ENCODE measurements around the gene BCAR3.
"Not testable (repeated sequence)": the region's sequence is repeated elsewhere in the genome, so short reads cannot be mapped to it uniquely, and the experiment has no call there.

The BCAR3 gene

DNA sequence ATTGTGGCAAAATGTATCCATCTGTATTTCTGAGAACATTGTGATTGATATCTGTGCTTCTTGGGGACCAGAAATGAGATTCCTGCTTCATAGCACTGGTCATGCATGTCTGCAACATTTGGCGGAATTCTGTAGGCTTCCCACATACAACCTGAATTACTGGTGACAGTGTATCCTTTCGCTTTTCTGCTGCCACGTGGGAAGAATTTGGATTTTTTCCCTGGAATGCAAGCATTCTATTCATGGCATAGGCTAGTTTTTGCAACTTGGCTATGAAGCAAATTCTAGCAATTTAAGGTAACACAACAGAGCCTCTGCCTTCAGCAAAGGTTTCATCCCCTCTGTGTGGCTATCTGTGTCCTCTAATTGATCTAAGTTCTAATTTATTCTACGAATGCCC, 85.9 kb downstream of the BCAR3 start:
- no peaks in the 10 kb centered on the region for H3K9me3 ChIP-seq (ENCODE audit: control insufficient read depth, low read length)
- peaks cover 49% of the 10 kb centered on the region for H3K36me3 ChIP-seq (ENCODE audit: control insufficient read depth, insufficient read depth, low read length)
- 91 to 94% methylated on average over 3 to 4 of the region's 4 CpGs for WGBS, 2 experiments (ENCODE audit: insufficient coverage in 2 of 2)
- no peak overlapping the region for H3K4me3 ChIP-seq (ENCODE audit: extremely low read depth, insufficient read depth, low read length, poor library complexity, severe bottlenecking)
- peaks cover 60% of the 10 kb centered on the region for H3K4me1 ChIP-seq (ENCODE audit: control insufficient read depth, insufficient read depth, low read length, poor library complexity, severe bottlenecking)
- no peak overlapping the region for H3K27ac ChIP-seq (ENCODE audit: low read depth, low read length, severe bottlenecking)

DNA sequence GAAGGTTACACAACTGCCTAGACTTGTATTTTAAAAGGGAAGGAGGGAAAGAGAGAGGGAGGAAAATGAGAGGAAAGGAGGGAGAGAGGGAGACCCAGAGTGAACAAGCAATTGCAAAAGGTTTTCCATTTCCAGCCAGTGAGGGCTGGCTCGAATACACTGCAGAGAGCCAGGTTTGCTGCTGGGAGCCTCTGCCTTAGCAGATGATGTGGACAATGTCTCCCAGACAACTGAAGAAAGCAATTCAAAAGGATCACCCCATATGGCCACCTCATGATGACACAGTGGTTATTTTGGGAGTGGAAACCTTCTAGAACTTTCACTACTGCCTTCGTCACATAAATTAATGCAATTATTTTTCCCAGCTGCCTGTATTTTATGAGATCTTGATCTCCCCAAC, 86.4 kb downstream of the BCAR3 start:
- peaks cover 55% of the 10 kb centered on the region for H3K4me1 ChIP-seq (ENCODE audit: control insufficient read depth, insufficient read depth, low read length, poor library complexity, severe bottlenecking)
- H3K4me3 ChIP-seq (ENCODE audit: extremely low read depth, insufficient read depth, low read length, poor library complexity, severe bottlenecking) = no peak overlapping the region
- 88 to 95% methylated on average over 1 to 2 of the region's 2 CpGs for WGBS, 2 experiments (ENCODE audit: insufficient coverage in 2 of 2)
- no peaks in the 10 kb centered on the region for H3K9me3 ChIP-seq (ENCODE audit: control insufficient read depth, low read length)
- peak overlapping the region; percentile 45 for H3K27ac ChIP-seq (ENCODE audit: low read depth, low read length, severe bottlenecking)
- peaks cover 50% of the 10 kb centered on the region for H3K36me3 ChIP-seq (ENCODE audit: control insufficient read depth, insufficient read depth, low read length)

- H3K4me3 ChIP-seq (ENCODE audit: extremely low read depth, insufficient read depth, low read length, poor library complexity, severe bottlenecking) = no peak overlapping the region
Observed at GRCh38 chr1:93594603-93594880, 87.1 kb downstream of the BCAR3 start.

DNA sequence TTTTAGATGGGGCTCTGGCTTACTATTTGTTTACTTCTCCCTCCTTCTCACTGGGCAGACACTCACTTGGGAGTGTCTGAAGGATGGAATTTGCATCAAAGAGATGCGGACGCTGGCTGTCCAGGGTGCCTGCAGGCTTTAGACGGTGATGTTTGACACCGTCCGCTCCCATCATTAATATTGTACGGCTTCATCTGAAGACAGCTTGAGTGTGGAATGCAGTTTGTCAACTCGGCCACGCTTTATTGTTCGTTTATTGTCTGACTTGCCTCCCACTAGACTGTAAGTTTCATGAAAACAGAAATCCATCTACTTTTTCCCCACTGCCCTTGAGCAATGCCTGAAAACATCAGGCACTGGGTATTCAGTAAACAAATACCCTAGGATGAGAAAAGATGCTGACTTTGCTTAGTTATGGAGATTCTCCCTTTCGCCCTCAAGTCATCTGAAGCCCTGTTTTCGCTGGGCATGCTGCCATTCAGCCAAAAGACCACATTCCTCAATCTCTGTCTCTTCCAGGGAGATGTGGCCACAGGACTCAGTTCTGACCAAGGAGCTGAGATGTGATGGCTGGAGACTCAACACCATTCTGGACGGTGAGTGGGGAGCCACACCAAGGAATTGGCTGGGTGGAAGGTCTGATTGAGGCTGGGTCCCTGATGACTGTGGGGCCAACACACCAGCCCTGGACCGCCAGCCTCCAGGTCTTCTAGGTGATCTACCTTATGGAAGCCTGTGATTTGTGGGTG, 87.6 kb downstream of the BCAR3 start:
- H3K4me1 ChIP-seq (ENCODE audit: control insufficient read depth, insufficient read depth, low read length, poor library complexity, severe bottlenecking) = peaks cover 44% of the 10 kb centered on the region
- H3K4me3 ChIP-seq (ENCODE audit: extremely low read depth, insufficient read depth, low read length, poor library complexity, severe bottlenecking) = no peak overlapping the region
- no peak overlapping the region for H3K27ac ChIP-seq (ENCODE audit: low read depth, low read length, severe bottlenecking)
- H3K36me3 ChIP-seq (ENCODE audit: control insufficient read depth, insufficient read depth, low read length) = peaks cover 59% of the 10 kb centered on the region
- WGBS, 2 experiments (ENCODE audit: insufficient coverage in 2 of 2) = 90% methylated on average over 11 of the region's 13 CpGs
- H3K9me3 ChIP-seq (ENCODE audit: control insufficient read depth, low read length) = no peaks in the 10 kb centered on the region

More at GRCh38 chr1:93594603-93594880, 87.1 kb downstream of the BCAR3 start:
- Histone ChIP-seq H3K4me1 (ENCODE audit: control insufficient read depth, insufficient read depth, low read length, poor library complexity, severe bottlenecking) (peaks cover 48% of the 10 kb centered on the region), H3K27ac (ENCODE audit: low read depth, low read length, severe bottlenecking) (peak overlapping the region; percentile 45), H3K9me3 (ENCODE audit: control insufficient read depth, low read length) (no peaks in the 10 kb centered on the region), H3K36me3 (ENCODE audit: control insufficient read depth, insufficient read depth, low read length) (peaks cover 54% of the 10 kb centered on the region)
- 100% methylated on average over 1 of the region's 1 CpG; no CpG with 5 or more reads in 1 of the 2 experiments for WGBS, 2 experiments (ENCODE audit: insufficient coverage in 2 of 2)

DNA sequence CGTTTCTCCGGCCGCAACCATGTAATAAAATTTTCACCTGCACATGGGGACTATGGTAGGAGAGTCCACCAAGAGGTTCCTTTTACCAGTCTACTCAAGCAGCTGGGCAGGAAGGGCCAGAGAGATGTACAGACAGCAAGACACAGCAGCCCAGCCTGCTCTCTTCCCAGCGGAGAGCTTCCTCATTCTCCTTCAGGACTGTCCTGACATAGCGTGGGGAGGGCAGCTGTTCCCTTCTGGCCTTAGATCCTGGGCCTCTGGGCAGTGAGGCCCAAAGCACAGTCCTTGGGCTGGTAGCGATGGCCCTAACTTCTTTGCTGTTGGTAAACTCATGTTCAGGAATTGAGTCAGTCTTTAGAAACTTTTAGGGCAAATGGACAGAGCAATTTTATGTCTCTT, 89.1 kb downstream of the BCAR3 start:
- Histone ChIP-seq H3K4me3 (ENCODE audit: extremely low read depth, insufficient read depth, low read length, poor library complexity, severe bottlenecking) (no peak overlapping the region), H3K27ac (ENCODE audit: low read depth, low read length, severe bottlenecking) (no peak overlapping the region), H3K4me1 (ENCODE audit: control insufficient read depth, insufficient read depth, low read length, poor library complexity, severe bottlenecking) (peaks cover 46% of the 10 kb centered on the region), H3K36me3 (ENCODE audit: control insufficient read depth, insufficient read depth, low read length) (peaks cover 61% of the 10 kb centered on the region), H3K9me3 (ENCODE audit: control insufficient read depth, low read length) (no peaks in the 10 kb centered on the region)
- 94 to 100% methylated on average over 1 to 2 of the region's 6 CpGs for WGBS, 2 experiments (ENCODE audit: insufficient coverage in 2 of 2)

DNA sequence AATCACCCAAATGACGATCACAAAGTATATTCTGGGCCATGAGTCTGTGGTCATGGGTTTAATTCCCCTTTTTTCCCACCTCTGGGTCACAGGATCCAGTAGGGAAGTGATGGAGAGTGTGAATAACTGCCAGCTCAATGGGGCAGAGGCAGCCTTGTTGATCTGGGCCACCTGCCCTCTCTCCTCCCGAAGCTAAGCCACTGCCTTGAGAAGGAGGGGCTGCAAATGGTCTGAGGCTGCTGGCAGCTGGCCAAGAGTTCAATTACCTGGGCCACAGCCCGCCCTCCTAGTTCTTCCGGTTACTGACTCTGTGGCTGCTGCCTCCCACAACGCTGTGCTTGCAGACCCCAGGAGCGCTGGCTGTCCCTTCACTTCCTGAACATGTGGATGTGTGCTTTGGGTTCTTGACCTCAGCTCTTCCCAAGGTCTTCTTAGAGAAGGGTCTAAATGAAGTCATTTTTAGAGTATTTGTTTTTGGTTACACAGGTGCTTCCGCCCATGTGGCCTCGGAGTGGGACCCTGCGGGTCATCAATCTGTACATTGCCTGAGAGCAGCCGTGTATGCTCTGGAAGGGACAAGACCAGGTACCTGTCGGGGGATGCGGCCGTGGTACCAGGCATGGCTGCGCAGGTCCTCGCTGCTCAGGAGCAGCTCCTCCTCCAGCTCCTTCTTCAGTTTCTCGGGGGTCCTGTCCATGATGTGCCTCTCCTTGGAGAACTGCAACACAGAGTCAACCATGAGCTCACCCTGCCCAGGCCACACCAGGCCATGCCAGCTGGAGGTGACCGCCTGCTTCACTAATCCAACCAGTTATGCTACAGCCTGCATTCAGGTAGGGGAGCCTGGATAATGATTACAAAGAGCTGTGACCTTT, 89.7 kb downstream of the BCAR3 start:
- Histone ChIP-seq H3K36me3 (ENCODE audit: control insufficient read depth, insufficient read depth, low read length) (peaks cover 68% of the 10 kb centered on the region), H3K4me1 (ENCODE audit: control insufficient read depth, insufficient read depth, low read length, poor library complexity, severe bottlenecking) (peaks cover 43% of the 10 kb centered on the region), H3K9me3 (ENCODE audit: control insufficient read depth, low read length) (no peaks in the 10 kb centered on the region), H3K27ac (ENCODE audit: low read depth, low read length, severe bottlenecking) (no peak overlapping the region), H3K4me3 (ENCODE audit: extremely low read depth, insufficient read depth, low read length, poor library complexity, severe bottlenecking) (no peak overlapping the region)
- 92 to 97% methylated on average over 11 to 14 of the region's 17 CpGs for WGBS, 2 experiments (ENCODE audit: insufficient coverage in 2 of 2)

DNA sequence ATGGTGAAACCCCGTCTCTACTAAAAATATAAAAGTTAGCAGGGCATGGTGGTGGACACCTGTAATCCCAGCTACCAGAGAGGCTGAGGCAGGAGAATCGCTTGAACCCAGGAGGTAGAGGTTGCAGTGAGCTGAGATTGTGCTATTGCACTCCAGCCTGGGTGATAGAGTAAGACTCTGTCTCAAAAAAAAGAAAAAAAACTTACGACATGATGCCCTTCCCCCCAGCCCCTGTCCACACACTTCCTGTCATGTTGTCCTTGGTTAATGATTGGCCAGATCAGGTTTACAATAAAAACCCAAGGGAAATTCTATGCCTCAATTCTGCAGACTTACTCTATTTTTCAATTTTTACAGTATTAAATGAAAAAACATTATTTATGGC, 90.4 kb downstream of the BCAR3 start:
- Histone ChIP-seq H3K36me3 (ENCODE audit: control insufficient read depth, insufficient read depth, low read length) (peaks cover 74% of the 10 kb centered on the region), H3K4me1 (ENCODE audit: control insufficient read depth, insufficient read depth, low read length, poor library complexity, severe bottlenecking) (peaks cover 39% of the 10 kb centered on the region)
- H3K4me3 ChIP-seq (ENCODE audit: extremely low read depth, insufficient read depth, low read length, poor library complexity, severe bottlenecking); H3K9me3 ChIP-seq (ENCODE audit: control insufficient read depth, low read length); H3K27ac ChIP-seq (ENCODE audit: low read depth, low read length, severe bottlenecking): not testable (repeated sequence)
- 89 to 100% methylated on average over 1 of the region's 3 CpGs for WGBS, 2 experiments (ENCODE audit: insufficient coverage in 2 of 2)

- 94 to 97% methylated on average over 20 of the region's 20 CpGs for WGBS, 2 experiments (ENCODE audit: insufficient coverage in 2 of 2)
- H3K36me3 ChIP-seq (ENCODE audit: control insufficient read depth, insufficient read depth, low read length) = peaks cover 97% of the 10 kb centered on the region
- no peak overlapping the region for H3K4me3 ChIP-seq (ENCODE audit: extremely low read depth, insufficient read depth, low read length, poor library complexity, severe bottlenecking)
- no peaks in the 10 kb centered on the region for H3K9me3 ChIP-seq (ENCODE audit: control insufficient read depth, low read length)
- peaks cover 37% of the 10 kb centered on the region for H3K4me1 ChIP-seq (ENCODE audit: control insufficient read depth, insufficient read depth, low read length, poor library complexity, severe bottlenecking)
- no peak overlapping the region for H3K27ac ChIP-seq (ENCODE audit: low read depth, low read length, severe bottlenecking)
Observed at GRCh38 chr1:93588955-93589354, 92.7 kb downstream of the BCAR3 start.

DNA sequence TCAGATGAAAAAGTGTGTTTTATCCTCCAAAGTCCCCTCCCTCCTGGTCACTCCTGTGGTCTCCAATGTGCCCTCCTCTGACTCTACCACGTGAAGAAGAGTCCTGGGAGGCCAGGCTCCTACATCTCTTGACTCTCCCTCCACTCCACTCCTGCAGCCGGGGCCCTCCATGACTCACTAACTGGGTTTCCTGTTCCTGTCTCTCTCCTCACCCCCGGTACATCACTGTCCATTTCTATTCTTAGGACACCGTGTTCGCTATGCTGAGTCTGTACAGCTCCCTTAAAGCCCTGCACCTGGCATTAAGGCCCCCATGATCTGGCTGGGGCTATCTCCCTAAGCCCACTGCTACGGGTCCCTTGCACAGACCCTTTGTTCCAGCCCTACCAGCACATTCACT, 93.4 kb downstream of the BCAR3 start:
- Histone ChIP-seq H3K4me1 (ENCODE audit: control insufficient read depth, insufficient read depth, low read length, poor library complexity, severe bottlenecking) (peaks cover 36% of the 10 kb centered on the region), H3K27ac (ENCODE audit: low read depth, low read length, severe bottlenecking) (no peak overlapping the region), H3K36me3 (ENCODE audit: control insufficient read depth, insufficient read depth, low read length) (peaks cover 97% of the 10 kb centered on the region), H3K9me3 (ENCODE audit: control insufficient read depth, low read length) (no peaks in the 10 kb centered on the region), H3K4me3 (ENCODE audit: extremely low read depth, insufficient read depth, low read length, poor library complexity, severe bottlenecking) (no peak overlapping the region)
- WGBS, 2 experiments (ENCODE audit: insufficient coverage in 2 of 2) = 88 to 94% methylated on average over 5 to 6 of the region's 6 CpGs

DNA sequence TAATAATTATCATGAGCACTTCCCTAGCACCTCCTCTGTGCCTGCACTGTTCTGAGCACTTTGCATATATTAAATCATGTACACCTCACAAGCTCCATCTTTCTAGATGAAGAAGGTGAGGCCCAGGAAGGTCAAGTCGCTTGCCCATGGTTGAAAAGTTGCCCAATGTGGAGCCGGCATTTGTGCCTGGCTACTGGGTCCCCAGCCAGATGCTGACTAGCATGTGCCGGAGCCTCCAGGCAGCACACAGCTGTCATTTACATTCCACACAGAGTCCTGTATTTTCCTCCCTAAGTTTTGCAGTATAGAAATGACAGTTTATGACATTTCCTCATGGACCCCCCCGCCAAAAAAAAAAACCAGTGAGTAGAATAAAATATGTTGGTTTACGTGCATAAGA, 94.3 kb downstream of the BCAR3 start:
- H3K27ac ChIP-seq (ENCODE audit: low read depth, low read length, severe bottlenecking) = no peak overlapping the region
- no peak overlapping the region for H3K4me3 ChIP-seq (ENCODE audit: extremely low read depth, insufficient read depth, low read length, poor library complexity, severe bottlenecking)
- peaks cover 35% of the 10 kb centered on the region for H3K4me1 ChIP-seq (ENCODE audit: control insufficient read depth, insufficient read depth, low read length, poor library complexity, severe bottlenecking)
- H3K36me3 ChIP-seq (ENCODE audit: control insufficient read depth, insufficient read depth, low read length) = peaks cover 97% of the 10 kb centered on the region
- H3K9me3 ChIP-seq (ENCODE audit: control insufficient read depth, low read length) = no peaks in the 10 kb centered on the region
- WGBS, 2 experiments (ENCODE audit: insufficient coverage in 2 of 2) = 93 to 100% methylated on average over 1 to 2 of the region's 5 CpGs

Measured in mesodermal cell (in vitro differentiated cells).